ENCODE data around the gene STK33.

The STK33 gene

DNA sequence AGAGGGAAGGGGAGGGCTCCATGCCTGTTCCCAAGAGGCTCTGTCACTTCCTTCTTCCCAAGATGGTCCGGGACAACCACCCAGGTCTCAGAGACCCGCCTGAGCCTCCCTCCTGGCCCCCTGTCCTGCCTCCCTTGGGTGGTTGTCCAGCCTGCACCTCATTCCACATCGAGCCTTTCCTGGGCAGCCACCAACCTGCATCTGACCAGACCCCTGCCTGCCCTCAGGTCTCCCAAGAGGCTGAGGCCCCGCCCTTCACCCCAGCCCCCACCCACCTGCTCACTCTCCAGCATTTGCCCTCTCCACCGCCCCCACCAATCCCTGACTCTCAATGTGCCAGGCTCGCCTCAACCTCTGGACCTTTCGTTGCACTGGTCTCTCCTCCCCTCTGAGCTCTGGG lies 232.8 kb downstream of the STK33 start:
- no peak for TF ChIP-seq GATA3 (IDR thresholded peaks at IDR 0.05; ENCODE audit: low read depth, low read length)
- no peak for TF ChIP-seq GATA2 (IDR thresholded peaks at IDR 0.05; ENCODE audit: low read depth, low read length)

DNA sequence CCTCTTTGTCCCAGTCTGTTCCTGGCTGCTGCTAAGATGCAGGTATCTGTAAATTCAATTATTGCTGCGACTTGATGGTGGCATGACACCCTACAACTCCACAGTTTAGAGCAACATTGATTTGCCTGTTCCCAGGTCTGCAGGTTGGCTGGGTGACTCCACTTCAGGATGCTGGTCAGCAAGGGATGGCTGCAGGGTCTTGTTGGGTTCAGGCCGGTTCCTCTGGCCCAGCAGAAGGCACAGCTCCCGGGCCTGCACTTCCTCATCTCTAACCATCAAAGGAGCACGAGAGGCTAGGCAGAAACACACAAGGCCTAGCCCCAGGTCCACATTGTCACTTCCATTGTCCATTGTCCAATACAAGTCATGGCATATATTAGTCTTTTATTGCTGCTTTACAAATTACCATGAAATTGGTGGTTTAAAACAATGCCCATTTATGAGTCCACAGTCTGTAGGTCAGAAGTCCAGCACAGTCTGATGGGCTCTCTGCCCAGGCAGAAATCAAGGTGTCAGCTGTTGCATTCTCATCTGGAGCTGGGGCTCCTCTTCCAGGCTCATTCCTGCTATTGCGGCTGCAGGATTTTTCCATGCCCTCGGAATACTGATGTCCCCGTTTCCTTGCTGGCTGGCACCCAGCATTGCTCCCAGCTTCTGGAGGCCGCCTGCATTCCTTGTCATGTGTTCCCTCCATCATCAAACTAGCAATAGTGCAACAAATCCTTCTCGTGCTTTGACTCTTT lies 233.8 kb downstream of the STK33 start:
- TF ChIP-seq GATA2 (IDR thresholded peaks at IDR 0.05; ENCODE audit: low read depth, low read length) (no peak), GATA3 (IDR thresholded peaks at IDR 0.05; ENCODE audit: low read depth, low read length) (no peak)

DNA sequence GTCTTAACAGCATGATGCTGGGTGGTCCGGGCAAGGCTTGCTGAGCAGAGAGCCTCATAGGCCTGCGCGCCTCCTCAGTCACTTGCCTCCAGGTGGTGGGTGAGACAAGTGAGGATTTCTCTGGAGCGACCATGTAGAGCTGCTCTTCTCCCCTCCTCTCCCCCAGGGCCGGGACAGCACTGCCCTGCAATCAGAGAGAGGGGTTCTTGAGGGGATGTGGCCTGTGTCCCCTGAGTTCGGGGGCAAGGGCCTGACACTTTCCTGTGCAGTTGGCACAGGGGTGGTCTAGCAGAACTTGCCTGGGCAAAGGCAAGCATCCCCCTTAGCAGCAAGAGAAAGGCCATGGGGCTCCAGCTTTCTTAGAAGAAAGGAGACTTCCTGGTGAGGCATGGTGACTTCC lies 234.5 kb downstream of the STK33 start:
- TF ChIP-seq GATA2 (IDR thresholded peaks at IDR 0.05; ENCODE audit: low read depth, low read length) (no peak), GATA3 (IDR thresholded peaks at IDR 0.05; ENCODE audit: low read depth, low read length) (no peak)

DNA sequence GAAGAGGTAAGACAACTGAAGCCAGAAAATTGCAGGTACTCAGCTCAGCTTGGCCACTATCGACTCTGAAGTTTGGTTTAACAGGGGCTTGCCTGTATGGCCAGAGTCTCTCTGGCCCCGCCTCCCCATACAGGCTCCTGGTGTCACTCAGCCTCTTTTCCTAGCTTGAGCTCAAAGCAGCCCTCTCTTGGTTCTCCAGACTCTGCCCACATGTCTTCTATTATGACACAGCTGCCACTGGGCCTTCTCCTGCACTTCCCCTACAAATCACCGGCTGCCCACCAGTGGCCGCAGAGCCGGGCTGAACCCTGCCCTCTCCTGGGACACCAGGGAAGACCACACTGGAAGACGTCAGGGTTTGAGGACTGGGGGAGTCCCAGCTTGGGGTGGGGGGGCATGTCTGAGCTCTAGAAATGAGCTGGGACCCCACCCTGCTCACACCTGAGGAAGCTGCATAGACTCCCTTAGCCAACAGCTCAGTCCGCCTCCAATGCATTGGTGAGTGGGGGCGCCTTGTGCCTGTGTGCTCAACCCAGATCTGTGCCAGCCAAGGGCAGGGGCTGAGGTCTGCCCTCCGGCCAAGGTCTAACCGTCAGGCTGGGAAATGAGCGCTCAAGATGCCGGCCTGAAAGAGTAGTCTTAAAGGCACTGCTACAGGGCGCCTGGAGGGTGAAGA lies 236.0 kb downstream of the STK33 start:
- no peak for TF ChIP-seq GATA2 (IDR thresholded peaks at IDR 0.05; ENCODE audit: low read depth, low read length)
- no peak for TF ChIP-seq GATA3 (IDR thresholded peaks at IDR 0.05; ENCODE audit: low read depth, low read length)

DNA sequence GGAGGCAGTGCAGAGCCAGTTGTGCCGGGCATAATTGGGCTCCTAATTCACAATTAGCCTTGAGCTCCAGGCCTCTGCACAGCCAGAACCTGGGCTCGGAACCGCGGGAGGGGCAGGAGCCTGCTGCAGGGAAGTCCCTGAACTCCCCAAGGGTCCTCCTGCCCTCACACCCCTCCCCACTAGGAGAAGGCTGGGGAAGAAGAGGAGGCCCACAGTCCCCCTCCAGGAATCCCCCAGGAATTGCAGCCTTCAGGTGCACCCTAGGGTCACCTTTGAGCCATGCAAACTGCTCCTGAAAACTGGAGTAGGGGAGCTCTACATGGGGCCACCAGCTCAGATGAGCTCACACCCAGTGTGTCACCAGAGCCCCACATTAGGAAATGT lies 236.5 kb downstream of the STK33 start:
- TF ChIP-seq GATA2 (IDR thresholded peaks at IDR 0.05; ENCODE audit: low read depth, low read length) (no peak), GATA3 (IDR thresholded peaks at IDR 0.05; ENCODE audit: low read depth, low read length) (no peak)

DNA sequence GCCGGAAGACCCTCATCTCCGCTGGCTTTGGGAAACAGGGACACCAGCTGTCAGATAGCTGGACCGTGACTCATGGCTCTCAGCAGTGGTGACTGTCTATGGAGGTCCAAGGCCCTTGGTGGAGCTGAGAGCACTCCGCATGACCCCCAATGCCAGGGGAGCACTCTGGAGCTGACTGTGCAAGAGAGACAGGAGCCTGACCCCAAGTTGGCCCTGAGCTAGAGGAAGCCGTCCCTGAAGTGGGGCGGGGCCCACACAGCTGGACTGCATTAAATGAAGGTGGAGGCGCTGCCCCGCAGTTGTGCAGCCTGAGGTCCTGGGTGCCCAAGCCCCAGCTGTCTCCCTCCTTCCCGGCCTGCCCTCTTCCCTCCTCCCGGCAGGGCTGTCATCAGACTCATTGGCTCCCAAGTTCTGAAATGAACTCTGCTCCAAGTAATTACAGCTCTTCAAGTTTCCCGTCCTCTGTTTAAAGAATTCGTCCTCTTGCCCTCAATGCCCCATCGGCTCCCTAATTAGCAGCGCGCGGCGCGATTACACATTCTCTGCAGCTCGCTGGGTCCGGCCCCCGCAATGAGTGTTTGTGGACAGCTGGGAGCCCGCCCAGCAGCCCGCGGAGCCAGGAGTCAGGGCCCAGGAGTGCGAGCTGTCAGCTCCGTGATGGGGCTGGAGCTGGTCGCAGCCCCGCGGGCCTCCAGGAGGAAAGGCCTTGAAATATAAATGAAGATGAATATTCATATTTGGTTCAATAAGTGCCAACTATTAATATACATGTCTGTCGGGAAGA lies 237.1 kb downstream of the STK33 start:
- TF ChIP-seq GATA2 (IDR thresholded peaks at IDR 0.05; ENCODE audit: low read depth, low read length), result no peak
- no peak for TF ChIP-seq GATA3 (IDR thresholded peaks at IDR 0.05; ENCODE audit: low read depth, low read length)

DNA sequence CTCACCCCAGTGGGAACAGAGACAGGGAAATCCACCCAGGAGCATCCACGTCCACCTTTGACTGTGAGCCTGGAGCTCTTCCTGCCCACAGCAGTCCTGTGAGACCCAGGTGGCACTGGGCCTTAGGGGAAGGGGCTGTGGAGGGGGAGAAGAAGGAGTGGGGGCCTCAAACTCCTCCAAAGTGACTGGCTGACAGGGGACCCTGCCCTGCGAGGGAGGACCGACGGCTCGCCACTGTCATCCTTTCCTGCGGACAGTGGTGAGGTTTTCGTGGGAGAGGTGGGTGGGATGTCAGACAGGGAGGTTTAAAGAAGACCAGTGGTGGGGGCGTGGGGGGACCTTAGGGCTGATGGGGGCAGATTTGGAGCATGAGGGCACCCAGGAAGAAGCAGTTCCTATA lies 237.8 kb downstream of the STK33 start:
- TF ChIP-seq GATA3 (IDR thresholded peaks at IDR 0.05; ENCODE audit: low read depth, low read length) (no peak), GATA2 (IDR thresholded peaks at IDR 0.05; ENCODE audit: low read depth, low read length) (no peak)

DNA sequence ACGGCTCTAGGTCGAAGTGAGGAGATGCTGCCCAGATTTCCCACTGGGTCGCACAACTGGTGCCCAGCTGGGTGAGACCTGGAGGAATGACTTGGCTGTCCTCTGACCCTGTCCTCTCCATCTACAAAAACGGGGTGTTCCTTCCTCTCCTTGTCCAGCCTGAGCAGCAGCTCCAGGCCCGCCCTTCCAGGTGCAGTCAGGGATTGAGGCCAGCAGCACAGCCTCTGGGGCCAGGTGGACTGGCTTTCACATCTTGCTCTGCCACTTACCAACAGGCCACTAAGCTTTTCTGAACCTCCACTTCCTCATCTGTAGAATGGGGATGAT lies 238.6 kb downstream of the STK33 start:
- TF ChIP-seq GATA3 (IDR thresholded peaks at IDR 0.05; ENCODE audit: low read depth, low read length) (no peak), GATA2 (IDR thresholded peaks at IDR 0.05; ENCODE audit: low read depth, low read length) (no peak)

DNA sequence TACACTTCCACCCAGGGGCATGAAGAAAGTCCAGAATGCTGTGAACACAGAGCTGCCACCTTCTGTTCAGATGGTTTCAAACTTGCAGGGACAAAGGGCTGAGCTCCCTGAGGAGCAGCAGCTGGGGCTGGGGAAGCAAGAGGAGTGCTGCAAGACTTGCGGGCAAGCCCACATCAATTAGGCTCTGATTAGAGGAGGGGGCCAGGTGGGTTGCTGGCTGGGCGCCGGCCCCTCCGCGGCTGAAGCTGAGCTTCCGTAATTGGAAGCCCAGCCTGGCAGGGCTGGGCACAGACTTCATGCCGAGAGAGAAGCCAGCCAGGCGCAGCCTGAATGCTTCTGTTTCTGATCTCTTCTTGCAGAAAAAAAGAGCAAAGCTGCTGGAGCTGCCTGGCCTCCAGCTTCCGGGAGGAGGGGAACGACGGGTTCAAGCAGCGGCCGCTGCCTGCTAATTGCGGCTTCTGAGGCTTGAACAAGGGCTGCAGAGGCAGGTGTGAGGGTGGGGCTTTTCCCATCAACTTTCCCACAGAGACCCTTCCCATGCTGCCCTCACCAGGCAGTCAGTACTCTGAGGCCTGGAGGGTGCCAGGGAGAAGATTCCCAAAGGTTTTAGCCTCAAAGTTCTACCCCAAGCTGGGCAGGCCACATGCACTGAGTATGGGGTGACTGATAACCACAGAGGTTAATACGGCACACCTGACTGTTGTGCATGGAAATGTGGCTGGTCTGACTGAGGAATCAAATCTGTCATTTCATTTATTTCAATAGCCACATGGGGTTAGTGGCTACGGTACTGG lies 239.2 kb downstream of the STK33 start:
- TF ChIP-seq GATA2 (IDR thresholded peaks at IDR 0.05; ENCODE audit: low read depth, low read length) (no peak), GATA3 (IDR thresholded peaks at IDR 0.05; ENCODE audit: low read depth, low read length) (no peak)

DNA sequence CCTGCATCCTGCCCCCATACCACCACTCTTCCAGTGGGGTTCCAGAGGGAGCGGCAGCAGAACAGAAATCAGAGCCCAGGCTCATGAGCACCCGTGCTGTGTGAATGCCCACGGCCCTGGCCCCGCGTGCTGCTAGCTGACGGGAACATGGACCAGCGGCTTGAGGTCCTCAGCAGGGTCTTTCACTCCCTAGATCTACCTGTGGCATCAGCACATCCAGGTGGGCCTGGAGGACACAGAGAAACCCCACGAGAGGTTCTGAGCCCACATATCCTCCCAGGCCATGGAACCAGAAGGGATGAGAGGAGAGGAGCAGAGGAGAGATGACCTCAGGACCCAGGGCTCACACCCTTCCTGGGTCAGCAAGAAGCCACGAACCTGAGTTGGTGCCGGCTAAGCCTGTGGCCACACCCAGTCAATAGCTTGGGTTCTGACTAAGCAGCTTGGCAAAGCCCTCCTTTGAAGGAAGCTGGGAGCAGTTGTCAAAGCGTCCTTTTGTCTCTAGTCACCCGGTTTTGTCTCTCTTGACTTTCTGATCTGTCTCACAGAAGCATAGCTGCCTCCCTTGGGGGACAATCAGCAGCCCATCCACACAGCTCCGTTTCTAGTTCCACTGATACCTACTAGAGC lies 241.0 kb downstream of the STK33 start:
- no peak for TF ChIP-seq GATA3 (IDR thresholded peaks at IDR 0.05; ENCODE audit: low read depth, low read length)
- TF ChIP-seq GATA2 (IDR thresholded peaks at IDR 0.05; ENCODE audit: low read depth, low read length), result no peak

DNA sequence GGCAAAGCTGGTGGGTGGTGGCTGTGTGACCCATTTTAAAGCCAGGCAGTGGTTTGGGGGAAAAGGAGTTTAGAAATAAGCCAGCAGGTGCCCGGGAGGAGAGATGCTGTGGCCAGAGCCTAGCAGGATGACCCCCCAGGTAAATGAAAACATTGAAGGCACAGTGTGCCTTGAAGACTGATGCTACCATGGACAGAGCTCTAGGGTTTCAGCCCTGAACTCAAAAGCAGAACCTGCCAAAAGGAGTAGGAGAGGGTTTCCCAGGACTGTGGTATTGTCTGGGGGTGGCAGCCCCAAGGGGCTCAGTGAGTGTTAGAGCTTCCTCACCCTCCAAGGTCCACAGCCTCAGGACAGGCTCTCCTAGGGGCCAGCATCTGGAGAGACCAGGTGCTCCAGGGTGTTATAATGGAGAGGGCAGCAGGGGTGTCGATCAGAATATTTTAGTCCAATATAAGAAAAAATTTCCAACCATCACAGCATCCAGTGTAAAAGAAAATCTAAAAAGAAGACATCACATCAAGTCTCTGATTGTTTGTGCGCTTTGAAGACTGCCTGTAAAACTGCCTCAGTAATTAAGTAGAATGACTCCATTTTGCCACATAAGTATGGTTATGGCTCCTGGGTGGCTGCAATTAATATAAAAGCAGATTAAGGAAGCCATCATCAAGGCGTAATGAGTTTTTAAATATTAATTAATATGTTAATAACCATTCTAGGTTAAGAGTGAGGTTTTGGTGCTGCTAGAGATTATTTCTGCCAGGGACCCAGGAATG lies 241.7 kb downstream of the STK33 start:
- TF ChIP-seq GATA2 (IDR thresholded peaks at IDR 0.05; ENCODE audit: low read depth, low read length) (no peak), GATA3 (IDR thresholded peaks at IDR 0.05; ENCODE audit: low read depth, low read length) (no peak)

DNA sequence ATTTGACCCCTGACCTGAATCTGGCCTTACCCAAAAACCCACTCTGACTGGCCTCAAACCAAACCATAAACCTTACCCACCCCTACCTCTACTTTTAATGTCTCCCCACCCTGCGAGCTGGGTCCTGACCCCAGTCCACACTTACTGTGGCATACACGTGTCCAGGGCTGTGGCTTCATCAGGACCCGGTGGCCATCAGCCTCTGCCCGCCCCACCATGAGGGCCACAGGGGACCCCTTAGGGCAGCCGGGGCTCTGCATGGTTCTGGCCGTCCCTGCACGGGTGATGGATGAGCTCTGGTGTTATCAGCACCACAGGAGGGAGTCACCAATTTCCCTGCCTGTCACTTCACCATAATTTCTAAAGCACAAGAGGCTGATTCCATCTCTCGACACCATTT lies 242.8 kb downstream of the STK33 start:
- no peak for TF ChIP-seq GATA3 (IDR thresholded peaks at IDR 0.05; ENCODE audit: low read depth, low read length)
- TF ChIP-seq GATA2 (IDR thresholded peaks at IDR 0.05; ENCODE audit: low read depth, low read length), result no peak

DNA sequence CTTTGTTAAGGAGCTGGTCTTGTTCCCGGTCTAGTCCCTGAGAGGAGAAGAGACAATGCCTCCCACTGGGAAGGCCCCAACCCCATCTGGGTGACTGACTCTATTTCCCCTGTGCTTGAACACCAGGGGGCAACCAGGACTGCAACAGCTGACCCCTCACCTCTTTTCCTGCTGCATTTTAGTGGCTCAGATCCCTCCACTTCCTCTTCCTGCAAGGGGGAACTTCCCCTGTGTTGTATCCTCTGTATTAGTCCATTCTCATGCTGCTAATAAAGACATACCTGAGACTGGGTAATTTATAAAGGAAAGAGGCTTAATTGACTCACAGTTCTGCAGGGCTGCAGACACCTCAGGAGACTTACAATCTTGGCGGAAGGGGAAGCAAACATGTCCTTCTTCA lies 246.1 kb downstream of the STK33 start:
- TF ChIP-seq GATA3 (IDR thresholded peaks at IDR 0.05; ENCODE audit: low read depth, low read length) (no peak), GATA2 (IDR thresholded peaks at IDR 0.05; ENCODE audit: low read depth, low read length) (no peak)
